Measurements from ENCODE around the gene P2RX3.

Gene P2RX3

GRCh38 chr11:57403802-57404147 lies 65.6 kb downstream of the P2RX3 start:
- ChIA-PET CTCF (interaction anchor here (0.7 to 1.5 kb wide), 3 partner anchors 9 to 90 kb away, joined by 3 to 4 read pairs (median 4); no protein-coding TSS in a partner anchor), POLR2A (no interaction called here)
- DNase-seq (ENCODE audit: extremely low spot score), result no peak
- no peak for TF ChIP-seq CTCF (IDR thresholded peaks at IDR 0.05; ENCODE audit: control extremely low read depth, extremely low read depth, low read depth, missing control alignments)

- POLR2A ChIA-PET, result no interaction called here
- no peak for TF ChIP-seq CTCF (IDR thresholded peaks at IDR 0.05; ENCODE audit: control extremely low read depth, extremely low read depth, low read depth, missing control alignments)
- no peak for DNase-seq (ENCODE audit: extremely low spot score)
- CTCF ChIA-PET, result interaction anchor here (1.0 to 2.0 kb wide), 7 partner anchors 12 to 121 kb away, joined by 3 to 8 read pairs (median 3); no protein-coding TSS in a partner anchor
Measured at GRCh38 chr11:57405271-57405860, 67.2 kb downstream of the P2RX3 start.

- CTCF ChIA-PET, result interaction anchor here (1.4 to 2.0 kb wide), 4 partner anchors 11 to 87 kb away, joined by 3 to 8 read pairs (median 3); no protein-coding TSS in a partner anchor
- no peak for TF ChIP-seq CTCF (IDR thresholded peaks at IDR 0.05; ENCODE audit: control extremely low read depth, extremely low read depth, low read depth, missing control alignments)
- POLR2A ChIA-PET, result interaction anchor here (1.8 kb wide), 1 partner anchor 18 kb away, joined by 11 read pairs; no protein-coding TSS in a partner anchor
- DNase-seq (ENCODE audit: extremely low spot score), result peak; percentile 60
Measured at GRCh38 chr11:57406337-57406904, 68.3 kb downstream of the P2RX3 start.

GRCh38 chr11:57407010-57407920 lies 69.1 kb downstream of the P2RX3 start:
- no peak for DNase-seq (ENCODE audit: extremely low spot score)
- no peak for TF ChIP-seq CTCF (IDR thresholded peaks at IDR 0.05; ENCODE audit: control extremely low read depth, extremely low read depth, low read depth, missing control alignments)
- ChIA-PET CTCF (interaction anchor here (1.5 to 2.0 kb wide), 3 partner anchors 11 to 86 kb away, joined by 3 to 8 read pairs (median 3); no protein-coding TSS in a partner anchor), POLR2A (interaction anchor here (1.8 kb wide), 1 partner anchor 17 kb away, joined by 11 read pairs; no protein-coding TSS in a partner anchor)

GRCh38 chr11:57407941-57408475 lies 69.9 kb downstream of the P2RX3 start:
- CTCF ChIA-PET, result interaction anchor here (1.2 to 2.5 kb wide), 3 partner anchors 11 to 119 kb away, joined by 4 to 13 read pairs (median 6); no protein-coding TSS in a partner anchor
- no peak for DNase-seq (ENCODE audit: extremely low spot score)
- no peak for TF ChIP-seq CTCF (IDR thresholded peaks at IDR 0.05; ENCODE audit: control extremely low read depth, extremely low read depth, low read depth, missing control alignments)
- POLR2A ChIA-PET, result interaction anchor here (1.0 kb wide), 1 partner anchor 17 kb away, joined by 7 read pairs; no protein-coding TSS in a partner anchor

- POLR2A ChIA-PET, result interaction anchor here (1.0 to 1.3 kb wide), 4 partner anchors 10 to 16 kb away, joined by 3 to 7 read pairs (median 3); no protein-coding TSS in a partner anchor
- TF ChIP-seq CTCF (IDR thresholded peaks at IDR 0.05; ENCODE audit: control extremely low read depth, extremely low read depth, low read depth, missing control alignments), result no peak
- CTCF ChIA-PET, result interaction anchor here (0.9 to 2.5 kb wide), 8 partner anchors 8 to 118 kb away, joined by 3 to 13 read pairs (median 4); no protein-coding TSS in a partner anchor
- DNase-seq (ENCODE audit: extremely low spot score), result no peak
Measured at GRCh38 chr11:57408771-57409170, 70.6 kb downstream of the P2RX3 start.
